Measurements from ENCODE around the gene SCUBE2. TPM values are rescaled to one million over a fixed set of nuclear protein-coding genes. Genes with fewer than 3 reads are reported as not detected.
"Not testable (repeated sequence)": the region's sequence is repeated elsewhere in the genome, so short reads cannot be mapped to it uniquely, and the experiment has no call there.

Gene SCUBE2
- total RNA-seq, 1 donor = 1.8 TPM

DNA sequence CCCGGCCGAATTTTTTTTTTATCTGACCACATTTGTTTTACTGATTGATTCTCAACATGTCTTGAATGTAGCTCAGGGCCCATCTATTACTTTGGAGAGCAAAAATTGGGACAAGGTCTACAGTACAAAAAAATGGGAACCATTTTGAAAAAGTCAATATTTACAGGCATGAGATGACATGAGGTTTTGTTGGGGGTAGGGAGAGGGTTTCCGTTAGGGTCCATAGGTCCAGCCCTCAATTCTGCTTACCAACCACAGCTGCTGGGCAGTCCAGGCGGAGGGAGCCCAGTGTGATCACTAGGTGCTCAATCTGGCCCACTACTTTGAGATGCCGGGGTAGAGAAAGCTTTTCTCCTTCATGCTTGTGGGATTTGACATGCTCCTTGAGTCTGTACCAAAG lies 105.9 kb downstream of the SCUBE2 start:
- TF ChIP-seq, protein P1, sequence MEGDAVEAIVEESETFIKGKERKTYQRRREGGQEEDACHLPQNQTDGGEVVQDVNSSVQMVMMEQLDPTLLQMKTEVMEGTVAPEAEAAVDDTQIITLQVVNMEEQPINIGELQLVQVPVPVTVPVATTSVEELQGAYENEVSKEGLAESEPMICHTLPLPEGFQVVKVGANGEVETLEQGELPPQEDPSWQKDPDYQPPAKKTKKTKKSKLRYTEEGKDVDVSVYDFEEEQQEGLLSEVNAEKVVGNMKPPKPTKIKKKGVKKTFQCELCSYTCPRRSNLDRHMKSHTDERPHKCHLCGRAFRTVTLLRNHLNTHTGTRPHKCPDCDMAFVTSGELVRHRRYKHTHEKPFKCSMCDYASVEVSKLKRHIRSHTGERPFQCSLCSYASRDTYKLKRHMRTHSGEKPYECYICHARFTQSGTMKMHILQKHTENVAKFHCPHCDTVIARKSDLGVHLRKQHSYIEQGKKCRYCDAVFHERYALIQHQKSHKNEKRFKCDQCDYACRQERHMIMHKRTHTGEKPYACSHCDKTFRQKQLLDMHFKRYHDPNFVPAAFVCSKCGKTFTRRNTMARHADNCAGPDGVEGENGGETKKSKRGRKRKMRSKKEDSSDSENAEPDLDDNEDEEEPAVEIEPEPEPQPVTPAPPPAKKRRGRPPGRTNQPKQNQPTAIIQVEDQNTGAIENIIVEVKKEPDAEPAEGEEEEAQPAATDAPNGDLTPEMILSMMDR (IDR thresholded peaks at IDR 0.05; ENCODE audit: extremely low read depth, low read depth, low read length) = no peak
- H3K79me2 ChIP-seq (ENCODE audit: insufficient read depth, low read length) = no peaks in the 10 kb centered on the region
- no peak overlapping the region for H3K4me2 ChIP-seq (ENCODE audit: insufficient read depth, low read length)
- no peaks in the 10 kb centered on the region for H3K9me3 ChIP-seq (ENCODE audit: low read depth, low read length)
- no peaks in the 10 kb centered on the region for H4K20me1 ChIP-seq (ENCODE audit: insufficient read depth, low read length)
- H3K36me3 ChIP-seq (ENCODE audit: insufficient read depth, low read length) = no peaks in the 10 kb centered on the region
- H2AFZ ChIP-seq (ENCODE audit: low read length) = no peak overlapping the region
- H3K27me3 ChIP-seq (ENCODE audit: insufficient read depth, low read length) = no peaks in the 10 kb centered on the region
- peaks cover 17% of the 10 kb centered on the region for H3K4me1 ChIP-seq (ENCODE audit: insufficient read depth, low read length)
- no peak overlapping the region for H3K4me3 ChIP-seq (ENCODE audit: insufficient read depth, low read length)
- DNase-seq (ENCODE audit: insufficient read length, low spot score, missing footprints) = no peak
- no peak overlapping the region for H3K27ac ChIP-seq (ENCODE audit: low read depth, low read length)

DNA sequence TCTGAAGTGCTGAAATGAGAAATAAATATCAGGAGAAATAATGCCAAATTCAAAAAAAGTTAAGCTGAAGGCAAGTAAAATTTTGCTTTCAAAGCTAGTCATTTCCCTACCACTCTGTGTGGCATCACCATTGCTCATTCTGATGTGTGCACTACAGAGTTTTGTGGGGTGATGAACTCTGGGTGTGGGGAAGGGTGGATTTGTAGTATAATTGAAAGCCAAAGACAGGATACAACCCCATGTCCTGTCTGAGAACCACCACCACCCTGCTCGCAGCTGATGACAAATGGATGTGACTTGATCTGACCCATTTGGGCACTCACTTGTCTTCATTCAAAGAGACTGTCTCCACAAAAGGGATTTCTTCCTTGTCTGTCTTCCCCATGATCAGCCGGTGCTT lies 107.8 kb downstream of the SCUBE2 start:
- Histone ChIP-seq H3K27ac (ENCODE audit: low read depth, low read length) (no peak overlapping the region), H3K79me2 (ENCODE audit: insufficient read depth, low read length) (no peaks in the 10 kb centered on the region), H3K9me3 (ENCODE audit: low read depth, low read length) (no peaks in the 10 kb centered on the region), H3K4me2 (ENCODE audit: insufficient read depth, low read length) (no peak overlapping the region), H3K27me3 (ENCODE audit: insufficient read depth, low read length) (no peaks in the 10 kb centered on the region), H2AFZ (ENCODE audit: low read length) (no peak overlapping the region), H3K4me1 (ENCODE audit: insufficient read depth, low read length) (peaks cover 1% of the 10 kb centered on the region), H3K4me3 (ENCODE audit: insufficient read depth, low read length) (no peak overlapping the region), H4K20me1 (ENCODE audit: insufficient read depth, low read length) (no peaks in the 10 kb centered on the region), H3K36me3 (ENCODE audit: insufficient read depth, low read length) (no peaks in the 10 kb centered on the region)
- no peak for DNase-seq (ENCODE audit: insufficient read length, low spot score, missing footprints)
- TF ChIP-seq, protein P1 (IDR thresholded peaks at IDR 0.05; ENCODE audit: extremely low read depth, low read depth, low read length) = no peak

DNA sequence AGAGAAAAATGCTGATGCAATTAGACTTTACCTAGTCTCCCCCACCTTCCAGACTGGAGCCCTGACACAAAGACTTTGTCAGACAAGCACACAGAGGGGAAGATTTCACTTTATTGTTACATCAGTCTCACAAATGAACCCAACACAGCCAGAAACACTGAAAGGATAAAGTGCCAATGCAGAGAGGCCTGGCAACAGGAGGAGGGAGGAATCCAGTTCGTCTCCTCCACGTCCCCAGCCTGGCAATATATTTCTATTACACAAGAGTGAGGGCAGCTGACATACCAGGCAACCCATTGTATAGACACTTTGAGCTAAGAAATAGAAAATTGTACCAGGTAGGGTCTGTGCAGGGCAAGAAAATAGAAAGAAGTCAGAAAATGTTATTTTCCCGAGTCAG lies 110.9 kb downstream of the SCUBE2 start:
- no peaks in the 10 kb centered on the region for H3K9me3 ChIP-seq (ENCODE audit: low read depth, low read length)
- H3K4me2 ChIP-seq (ENCODE audit: insufficient read depth, low read length) = no peak overlapping the region
- H3K27ac ChIP-seq (ENCODE audit: low read depth, low read length) = no peak overlapping the region
- H2AFZ ChIP-seq (ENCODE audit: low read length) = no peak overlapping the region
- H4K20me1 ChIP-seq (ENCODE audit: insufficient read depth, low read length) = no peaks in the 10 kb centered on the region
- H3K27me3 ChIP-seq (ENCODE audit: insufficient read depth, low read length) = no peaks in the 10 kb centered on the region
- H3K36me3 ChIP-seq (ENCODE audit: insufficient read depth, low read length) = no peaks in the 10 kb centered on the region
- TF ChIP-seq, protein P1 (IDR thresholded peaks at IDR 0.05; ENCODE audit: extremely low read depth, low read depth, low read length) = no peak
- no peak for DNase-seq (ENCODE audit: insufficient read length, low spot score, missing footprints)
- no peaks in the 10 kb centered on the region for H3K4me1 ChIP-seq (ENCODE audit: insufficient read depth, low read length)
- H3K79me2 ChIP-seq (ENCODE audit: insufficient read depth, low read length) = no peaks in the 10 kb centered on the region
- H3K4me3 ChIP-seq (ENCODE audit: insufficient read depth, low read length) = no peak overlapping the region

DNA sequence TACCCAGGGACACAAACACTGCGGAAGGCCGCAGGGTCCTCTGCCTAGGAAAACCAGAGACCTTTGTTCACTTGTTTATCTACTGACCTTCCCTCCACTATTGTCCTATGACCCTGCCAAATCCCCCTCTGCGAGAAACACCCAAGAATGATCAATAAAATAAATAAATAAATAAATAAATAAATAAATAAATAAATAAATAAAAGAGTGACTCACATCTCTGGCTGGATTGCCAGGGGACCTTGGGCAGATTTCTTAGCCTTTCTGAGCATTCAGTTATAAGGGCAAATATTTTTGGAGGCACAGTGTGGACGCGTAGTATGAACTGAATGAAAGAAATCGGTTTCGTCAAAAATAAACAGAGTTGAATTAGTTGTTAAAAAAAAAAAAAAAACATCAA lies 112.0 kb downstream of the SCUBE2 start:
- not testable (repeated sequence) for H4K20me1 ChIP-seq (ENCODE audit: insufficient read depth, low read length); H3K9me3 ChIP-seq (ENCODE audit: low read depth, low read length); H3K4me3 ChIP-seq (ENCODE audit: insufficient read depth, low read length); H3K27ac ChIP-seq (ENCODE audit: low read depth, low read length); DNase-seq (ENCODE audit: insufficient read length, low spot score, missing footprints); H3K4me2 ChIP-seq (ENCODE audit: insufficient read depth, low read length); H2AFZ ChIP-seq (ENCODE audit: low read length); H3K36me3 ChIP-seq (ENCODE audit: insufficient read depth, low read length); H3K4me1 ChIP-seq (ENCODE audit: insufficient read depth, low read length); H3K79me2 ChIP-seq (ENCODE audit: insufficient read depth, low read length); H3K27me3 ChIP-seq (ENCODE audit: insufficient read depth, low read length)

All from osteoblast (primary cell).